ENCODE results near the gene CRY2.
A peak's percentile ranks its signal among the peaks of the same experiment; 100 is the strongest.
"Not testable (repeated sequence)": the region's sequence is repeated elsewhere in the genome, so short reads cannot be mapped to it uniquely, and the experiment has no call there.

The CRY2 gene

DNA sequence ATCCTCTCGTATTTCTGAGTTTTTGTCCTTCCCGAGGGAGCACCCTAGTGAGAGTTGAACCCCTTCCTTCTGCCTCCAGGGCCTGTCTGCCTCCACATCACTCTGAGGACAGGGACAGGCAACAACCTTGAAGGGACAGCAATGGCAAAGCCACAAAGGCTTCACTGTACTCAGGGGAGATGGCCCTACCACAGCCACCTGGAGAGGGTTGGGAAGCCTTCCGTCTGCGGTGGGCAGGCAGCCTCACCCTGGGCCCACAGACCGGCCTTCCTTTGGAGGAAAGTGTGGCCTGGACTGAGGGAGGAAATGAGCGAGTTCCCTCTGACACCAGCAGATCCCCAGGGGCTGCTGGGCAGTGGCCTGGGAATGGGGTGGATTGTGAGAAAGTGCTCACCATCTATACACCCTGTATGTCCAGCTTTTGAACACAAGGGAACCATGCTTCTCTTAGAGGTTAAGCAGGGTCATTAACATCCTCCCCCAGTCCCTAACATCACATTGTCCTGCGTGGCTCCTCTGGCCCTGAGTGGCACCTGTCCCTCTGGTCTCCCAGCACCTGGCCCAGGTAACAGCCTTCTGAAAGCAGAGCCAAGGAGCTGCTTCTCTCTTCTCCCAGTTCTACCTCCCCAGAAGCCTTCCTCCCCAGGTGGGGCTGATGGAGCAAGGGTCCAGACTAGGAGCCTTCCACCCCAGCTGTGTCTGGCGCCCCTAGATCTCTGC, 35.5 kb upstream of the CRY2 start:
- no peak for DNase-seq

DNA sequence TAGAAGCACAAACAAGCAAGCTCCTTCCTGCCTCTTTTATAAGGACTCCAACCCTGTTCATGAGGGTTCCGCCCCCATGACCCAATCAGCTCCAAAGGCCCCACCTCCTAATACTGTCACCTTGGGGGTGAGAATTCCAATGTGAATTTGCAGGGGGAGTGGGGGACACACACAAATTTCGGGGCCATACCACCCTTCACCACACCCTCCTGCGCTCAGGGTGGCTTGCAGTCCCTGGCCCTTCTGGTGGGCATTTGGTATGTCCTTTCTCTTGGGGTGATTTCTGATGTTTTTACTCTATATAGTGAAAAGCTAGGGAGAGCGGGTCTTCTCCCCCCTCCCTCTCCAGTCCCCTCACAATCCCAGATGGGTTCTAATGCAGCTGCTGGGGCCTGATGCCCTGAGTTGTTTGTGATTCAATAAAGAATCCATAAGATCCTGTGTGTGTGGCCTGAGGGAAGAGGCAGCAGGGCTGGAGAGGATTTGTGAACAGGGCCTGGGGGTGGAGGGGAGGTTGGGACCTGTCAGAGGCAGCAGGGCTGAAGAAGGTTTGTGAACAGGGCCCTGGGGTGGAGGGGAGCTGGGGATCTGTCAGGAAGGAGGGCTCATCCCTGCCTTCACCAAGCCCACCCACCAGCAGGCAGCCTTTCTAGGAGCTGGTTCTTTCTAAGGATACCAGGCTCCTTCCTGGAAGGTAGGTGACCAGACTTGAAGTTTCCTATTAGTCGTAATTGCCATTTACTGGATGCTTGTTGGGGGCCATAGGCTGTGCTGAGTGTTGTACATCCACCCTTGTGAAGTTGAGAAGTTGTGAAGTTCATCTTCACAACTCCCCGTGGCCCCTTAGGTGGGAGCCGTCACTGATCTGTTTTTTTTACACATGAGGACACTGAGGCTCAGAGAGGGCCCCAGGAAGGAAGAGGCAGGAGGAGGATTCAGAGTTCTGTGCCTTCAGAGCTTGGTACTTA, 34.4 kb upstream of the CRY2 start:
- DNase-seq = no peak

- no peak for DNase-seq
These were observed 31.5 kb upstream of the CRY2 start for GRCh38 chr11:45815747-45816146.

GRCh38 chr11:45816614-45817013, 30.7 kb upstream of the CRY2 start:
- no peak for DNase-seq

- no peak for DNase-seq
These were observed 30.1 kb upstream of the CRY2 start for GRCh38 chr11:45817191-45817590.

DNA sequence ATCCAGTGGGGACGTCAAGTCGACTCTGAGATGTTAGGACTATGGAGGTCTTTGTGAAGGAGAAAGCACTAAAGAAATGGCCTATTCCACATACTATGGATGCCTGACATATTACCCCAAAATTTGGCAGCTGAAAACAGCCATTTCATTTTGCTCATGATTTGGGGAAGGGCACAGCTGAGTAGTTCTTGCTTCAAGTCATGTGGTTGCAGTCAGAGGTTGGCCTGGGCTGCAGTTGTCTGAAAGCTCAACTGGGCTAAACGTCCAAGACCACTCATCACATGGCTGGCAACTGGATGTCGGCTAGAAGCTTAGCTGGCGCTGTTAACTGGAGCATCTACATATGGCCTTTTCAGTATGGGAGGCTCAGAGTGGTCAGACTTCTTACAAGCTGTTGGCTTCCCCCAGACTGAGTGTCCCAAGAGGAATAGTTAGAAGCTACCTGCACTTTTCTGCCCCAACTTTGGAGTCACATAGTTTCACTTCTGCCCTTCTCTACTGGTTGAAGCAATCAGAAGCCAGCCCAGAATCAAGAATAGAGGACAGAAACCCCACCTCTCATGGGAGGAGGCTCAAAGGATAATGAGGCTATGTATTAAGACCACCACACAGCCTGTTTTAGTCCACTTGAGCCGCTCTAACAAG, 28.2 kb upstream of the CRY2 start:
- DNase-seq = no peak

- no peak for DNase-seq
These were observed 26.9 kb upstream of the CRY2 start for GRCh38 chr11:45820211-45820857.

GRCh38 chr11:45826492-45826891, 20.8 kb upstream of the CRY2 start:
- not testable (repeated sequence) for DNase-seq

DNA sequence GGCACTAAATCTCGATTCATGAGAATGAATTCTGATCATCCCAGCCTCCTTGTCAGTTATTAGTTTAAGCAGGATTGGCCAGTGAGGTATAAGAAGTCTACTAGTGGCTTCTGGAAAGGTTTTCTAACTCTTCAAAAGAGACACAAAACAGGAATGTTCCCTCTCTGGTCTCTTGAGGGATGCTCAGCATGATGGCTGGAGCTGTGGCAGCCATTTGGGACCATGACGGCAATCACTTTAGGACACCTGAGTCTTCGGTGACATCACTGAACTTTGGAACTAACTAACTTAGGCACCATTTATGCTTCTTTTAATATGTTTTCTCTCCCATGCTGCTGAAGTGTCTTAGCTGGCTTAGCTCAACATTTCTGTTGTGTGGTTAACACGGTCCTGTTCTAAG, 20.2 kb upstream of the CRY2 start:
- DNase-seq = no peak

- DNase-seq = no peak
These were observed 18.3 kb upstream of the CRY2 start for GRCh38 chr11:45828996-45829395.

DNA sequence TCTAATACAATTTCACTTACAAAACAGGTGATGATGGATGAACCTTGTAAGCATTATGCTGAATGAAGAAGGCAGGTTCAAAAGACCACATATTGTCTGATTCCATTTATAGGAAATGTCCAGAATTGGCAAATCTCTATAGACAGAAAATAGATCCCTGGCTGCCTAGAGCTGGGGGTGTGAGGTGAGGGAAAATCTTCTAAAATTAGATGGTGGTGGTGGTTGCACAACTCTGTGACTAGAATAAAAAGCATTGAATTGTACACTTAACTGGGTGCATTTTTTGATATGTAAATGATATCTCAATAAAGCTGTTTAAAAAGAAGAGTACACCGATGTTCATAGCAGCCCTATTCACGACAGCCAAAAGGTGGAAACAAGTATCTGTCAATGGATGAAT, 16.7 kb upstream of the CRY2 start:
- DNase-seq = no peak

- no peak for DNase-seq
These were observed 14.3 kb upstream of the CRY2 start for GRCh38 chr11:45832811-45833441.

- DNase-seq = no peak
These were observed 13.5 kb upstream of the CRY2 start for GRCh38 chr11:45833761-45834160.

GRCh38 chr11:45834298-45834756, 12.9 kb upstream of the CRY2 start:
- no peak for DNase-seq

- no peak for DNase-seq
These were observed 8.1 kb upstream of the CRY2 start for GRCh38 chr11:45839204-45839603.

- not testable (repeated sequence) for DNase-seq
These were observed 7.0 kb upstream of the CRY2 start for GRCh38 chr11:45840251-45840650.

DNA sequence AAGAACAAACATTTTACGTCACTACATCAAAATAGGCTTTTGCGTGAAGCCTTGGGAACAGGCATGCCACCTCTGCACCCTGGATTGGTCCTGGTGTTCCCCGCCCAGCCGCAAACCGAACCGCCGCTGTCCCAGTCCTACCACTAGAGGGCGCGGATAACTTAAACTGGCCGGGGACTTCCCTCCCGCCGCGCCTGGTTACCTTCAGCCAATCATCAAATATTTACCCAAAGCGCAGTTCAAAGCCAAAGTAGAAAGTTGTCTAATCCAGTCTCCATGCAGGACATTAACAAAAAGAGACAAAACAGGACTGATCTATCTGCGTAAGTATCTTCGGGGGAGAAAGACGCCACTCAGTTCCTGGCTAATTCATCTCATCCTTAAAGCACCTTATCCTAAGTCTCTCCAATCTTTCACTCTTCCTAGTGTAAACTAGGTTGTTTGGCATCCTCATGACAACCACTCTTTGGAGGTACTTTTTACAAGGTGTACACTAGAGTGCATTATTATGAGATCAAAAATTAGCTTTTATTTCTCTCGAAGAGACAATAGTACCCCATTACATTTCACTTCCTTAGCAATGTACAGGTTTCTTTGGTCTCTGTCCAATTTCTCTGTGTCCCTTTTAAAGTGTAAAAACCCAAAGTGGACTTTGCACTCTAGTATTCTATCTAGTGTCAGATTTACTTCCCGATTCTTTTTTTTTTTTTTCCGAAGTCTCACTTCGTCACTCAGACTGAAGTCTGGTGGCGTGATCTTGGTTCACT, 3.9 kb upstream of the CRY2 start:
- peak; percentile 81 for DNase-seq

DNA sequence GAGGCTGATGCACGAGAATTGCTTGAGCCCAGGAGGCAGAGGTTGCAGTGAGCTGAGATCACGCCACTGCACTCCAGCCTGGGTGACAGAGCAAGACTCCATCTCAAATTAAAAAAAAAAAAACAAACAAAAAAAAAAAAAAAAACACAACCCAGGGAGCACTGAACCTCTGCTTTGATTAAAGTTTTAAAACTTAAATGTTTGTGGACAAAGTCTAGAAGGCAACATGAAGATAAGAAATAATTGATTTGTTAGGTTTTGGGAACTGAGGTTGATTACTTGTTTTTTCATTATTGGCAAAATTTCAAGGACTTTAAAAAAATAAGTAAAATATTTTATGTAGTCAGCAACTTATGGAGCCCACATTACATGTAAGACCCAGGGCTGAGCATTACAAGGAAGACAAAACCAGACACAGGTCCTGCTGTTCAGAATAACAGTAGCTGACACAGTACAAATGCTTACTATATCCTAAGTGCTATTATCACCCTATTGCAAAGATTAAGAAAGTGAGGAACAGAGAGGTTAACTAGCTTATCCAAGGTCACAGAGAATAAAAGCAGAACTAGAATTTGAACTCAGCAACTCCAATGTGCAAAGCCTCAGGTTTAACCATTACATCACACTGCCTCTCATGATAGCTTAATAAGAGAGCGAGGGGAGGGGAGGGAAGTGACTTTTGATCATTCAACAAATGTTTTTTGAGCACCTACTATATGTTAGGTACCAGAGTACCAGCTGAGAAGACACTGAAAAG, 2.3 kb upstream of the CRY2 start:
- no peak for DNase-seq

- no peak for DNase-seq
These were observed 1.1 kb upstream of the CRY2 start for GRCh38 chr11:45846174-45846675.

DNA sequence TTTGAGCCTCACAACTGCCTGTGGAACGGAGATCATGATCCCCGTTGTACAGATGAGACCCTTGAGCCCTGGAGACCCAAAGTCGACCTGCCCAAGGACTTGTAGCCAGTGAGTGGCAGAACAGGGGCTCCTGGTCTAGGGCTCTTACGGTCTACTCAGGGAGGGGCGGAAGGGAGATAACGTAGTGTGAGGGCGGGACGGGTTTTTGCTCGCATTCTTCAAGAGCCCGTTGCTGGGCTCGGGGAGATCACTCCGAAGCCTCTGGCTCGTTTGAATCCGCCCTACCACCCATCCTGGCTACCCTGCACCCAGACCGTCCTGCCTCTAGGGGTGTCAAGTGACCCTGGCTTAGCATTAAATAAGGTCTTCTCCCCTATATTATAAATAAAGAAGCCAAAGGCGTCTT, 639 bp downstream of the CRY2 start:
- DNase-seq = peak; percentile 16

DNA sequence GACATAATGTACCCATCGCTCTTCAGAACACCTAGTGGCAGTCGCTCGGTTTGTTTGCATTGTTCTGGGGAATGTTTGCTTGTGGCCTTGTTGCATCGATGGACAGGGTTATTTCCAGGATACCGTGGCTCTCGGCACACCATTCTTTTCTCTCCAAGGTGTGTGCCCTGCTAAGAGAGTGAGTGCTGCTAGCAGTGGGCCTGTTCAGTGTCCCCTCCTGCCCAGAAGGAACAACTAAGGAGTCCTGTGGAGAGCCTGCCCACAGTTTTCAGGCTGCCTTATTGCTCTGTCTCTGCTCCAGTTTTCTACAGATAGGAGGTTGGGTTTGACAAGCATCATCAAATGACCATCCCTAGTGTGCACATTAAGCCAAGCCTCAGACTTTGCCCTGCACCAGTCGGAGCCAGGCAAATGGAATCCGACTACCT, 1.4 kb downstream of the CRY2 start:
- DNase-seq = no peak

All from stimulated activated CD4-positive, alpha-beta T cell treated with anti-CD3 and anti-CD28 coated beads, Interleukin-4, amount 100 ng/mL, for 1 hour (primary cell).